Testis (tissue), 3 donors: ENCODE measurements around the gene KRTAP10-8. TPM values are rescaled to one million over a fixed set of nuclear protein-coding genes. Genes with fewer than 3 reads are reported as not detected.
"Not testable (repeated sequence)": the region's sequence is repeated elsewhere in the genome, so short reads cannot be mapped to it uniquely, and the experiment has no call there.

Source experiments
- DNase-seq: peaks from one replicate; pipeline ENCODE4 v3.0.0-alpha.2; 2019
- H3K27ac ChIP-seq, 2 donors: fragments of 200-600 bp; sonication (generic); one replicate each; pipeline ENCODE4 v1.5.1; 2019
- H3K27me3 ChIP-seq: fragments of 200-600 bp; sonication (generic); one replicate; pipeline ENCODE4 v1.5.1; 2019
- H3K36me3 ChIP-seq: fragments of 200-600 bp; sonication (generic); one replicate; pipeline ENCODE4 v1.5.1; 2017; ENCODE audit warnings: low read depth; ENCODE audit errors: missing control alignments
- H3K4me1 ChIP-seq: fragments of 200-600 bp; sonication (generic); one replicate; pipeline ENCODE4 v1.5.1; 2019
- H3K4me3 ChIP-seq, 2 donors: fragments of 200-600 bp; sonication (generic); one replicate each; pipeline ENCODE4 v1.5.1; 2017 to 2019
- H3K9me3 ChIP-seq: fragments of 200-600 bp; sonication (generic); one replicate; pipeline ENCODE4 v1.5.1; 2017
- POLR2A ChIP-seq: fragments of 450-650 bp; IDR thresholded peaks from one replicate; pipeline ENCODE4 v1.6.1; 2017; ENCODE audit warnings: antibody characterized with exemption, mild to moderate bottlenecking, moderate library complexity
- WGBS, 2 donors: methylation state at CpG; one replicate each; pipeline ENCODE4 v1.1.5; 2018; 5-methylcytosine and 5-hydroxymethylcytosine counted together
- intact Hi-C: fragments of 100-400 bp; cut with DNase I; formaldehyde crosslinking; loops from one replicate; pipeline ENCODE4 v1.15.1; 2023; ENCODE audit warnings: low total_unique reads
- polyA plus RNA-seq: library from polyadenylated mRNA; stranded (reverse); fragments of 350-450 nt; fragmentation: Illumina TruSeq; extraction: RNeasy Lipid Tissue Mini Kit (QIAGEN cat#74804); gene quantifications from one replicate; pipeline ENCODE4 v1.2.3, GENCODE V29; 2014; ENCODE audit warnings: low read depth, low replicate concordance; ENCODE audit not compliant: insufficient read depth
- total RNA-seq, 2 donors: library from RNA; depleted of rRNA; stranded (reverse); fragments of >200 nt; gene quantifications; one replicate each; pipeline ENCODE4 v1.2.3, GENCODE V29; 2016
- TF ChIP-seq, protein P1 (sequence below), 3 experiments: fragments of 450-650 bp in 2 of 3; fragments of 200-600 bp in 1 of 3; sonication (generic) in 1 of 3; IDR thresholded peaks; one replicate each; pipeline ENCODE4 v1.5.1; 2016 to 2019; ENCODE audit warnings: antibody characterized with exemption in 3 of 3, mild to moderate bottlenecking in 2 of 3, moderate library complexity in 1 of 3

KRTAP10-8 gene
- total and polyA plus RNA-seq, 3 donors from 2014 or later, result not detected

DNA sequence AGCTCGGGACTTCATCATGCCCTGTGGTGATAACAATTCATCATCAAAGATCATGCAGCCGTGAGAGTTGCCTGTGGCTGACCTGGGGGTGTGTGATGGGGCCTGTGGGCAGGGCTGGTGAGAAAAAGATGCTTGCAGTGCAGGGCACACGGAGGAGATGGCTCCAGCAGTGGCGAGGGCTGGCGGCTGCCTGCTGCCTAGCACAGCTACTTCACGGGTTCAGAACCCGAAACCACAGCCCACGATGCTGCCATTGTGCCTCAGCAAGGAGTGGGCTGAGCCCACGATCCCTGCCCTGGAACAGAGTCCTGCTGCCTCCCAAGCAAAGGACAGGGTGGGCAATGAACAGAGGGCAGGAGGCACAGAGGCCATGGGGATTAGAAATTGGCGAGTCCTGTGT lies 14.4 kb downstream of the KRTAP10-8 start:
- H3K9me3 ChIP-seq, result no peaks in the 10 kb centered on the region
- no peak overlapping the region for H3K4me3 ChIP-seq
- no peaks in the 10 kb centered on the region for H3K36me3 ChIP-seq
- no peak overlapping the region for H3K27ac ChIP-seq
- 79 to 83% methylated on average over 10 of the region's 10 CpGs for WGBS, 2 donors
- TF ChIP-seq, protein P1, sequence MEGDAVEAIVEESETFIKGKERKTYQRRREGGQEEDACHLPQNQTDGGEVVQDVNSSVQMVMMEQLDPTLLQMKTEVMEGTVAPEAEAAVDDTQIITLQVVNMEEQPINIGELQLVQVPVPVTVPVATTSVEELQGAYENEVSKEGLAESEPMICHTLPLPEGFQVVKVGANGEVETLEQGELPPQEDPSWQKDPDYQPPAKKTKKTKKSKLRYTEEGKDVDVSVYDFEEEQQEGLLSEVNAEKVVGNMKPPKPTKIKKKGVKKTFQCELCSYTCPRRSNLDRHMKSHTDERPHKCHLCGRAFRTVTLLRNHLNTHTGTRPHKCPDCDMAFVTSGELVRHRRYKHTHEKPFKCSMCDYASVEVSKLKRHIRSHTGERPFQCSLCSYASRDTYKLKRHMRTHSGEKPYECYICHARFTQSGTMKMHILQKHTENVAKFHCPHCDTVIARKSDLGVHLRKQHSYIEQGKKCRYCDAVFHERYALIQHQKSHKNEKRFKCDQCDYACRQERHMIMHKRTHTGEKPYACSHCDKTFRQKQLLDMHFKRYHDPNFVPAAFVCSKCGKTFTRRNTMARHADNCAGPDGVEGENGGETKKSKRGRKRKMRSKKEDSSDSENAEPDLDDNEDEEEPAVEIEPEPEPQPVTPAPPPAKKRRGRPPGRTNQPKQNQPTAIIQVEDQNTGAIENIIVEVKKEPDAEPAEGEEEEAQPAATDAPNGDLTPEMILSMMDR (IDR thresholded peaks at IDR 0.05), result no peak
- no peak for TF ChIP-seq POLR2A
- peak; percentile 4 for DNase-seq
- intact Hi-C loops, result no loop called here
- no peaks in the 10 kb centered on the region for H3K4me1 ChIP-seq
- H3K27me3 ChIP-seq, result no peaks in the 10 kb centered on the region

DNA sequence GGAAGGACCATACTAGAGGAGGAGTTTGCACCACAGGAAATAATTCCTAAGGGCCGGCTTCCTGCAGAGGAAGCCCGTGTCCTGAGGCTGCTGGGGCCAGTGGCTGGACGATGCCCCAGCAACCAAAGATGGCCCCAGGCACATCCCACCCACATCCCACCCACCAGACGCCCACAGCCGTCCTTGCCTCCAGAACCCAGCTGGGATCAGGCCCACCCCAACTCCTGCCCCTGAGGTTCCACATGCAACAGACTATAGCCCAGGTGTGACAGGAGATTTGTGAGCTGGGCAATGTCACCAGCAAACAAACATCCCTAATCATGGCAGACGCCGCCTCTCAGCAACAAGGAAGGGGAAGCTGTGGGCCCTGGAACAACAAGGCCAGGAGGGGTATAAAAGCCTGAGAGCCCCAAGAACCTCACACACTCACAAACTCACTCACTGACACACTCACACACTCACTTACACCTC lies 14.8 kb downstream of the KRTAP10-8 start, which contains the start of gene KRTAP10-9:
Gene KRTAP10-9, plus strand, starts transcription at position 421 of the 471 bp plus-strand sequence. CDS start 79 bp downstream, outside the sequence.
- TF ChIP-seq, protein P1 (IDR thresholded peaks at IDR 0.05), result no peak
- no peak for TF ChIP-seq POLR2A
- no peak within 1 kb of the TSS for H3K4me3 ChIP-seq
- no peak within 1 kb of the TSS for H3K27ac ChIP-seq
- WGBS, 2 donors, result 44 to 68% methylated on average over 2 to 7 of the region's 7 CpGs
- no peaks in the 10 kb centered on the region for H3K36me3 ChIP-seq
- peak; percentile 2 for DNase-seq
- intact Hi-C loops, result no loop called here
- no peaks in the 10 kb centered on the region for H3K27me3 ChIP-seq
- H3K4me1 ChIP-seq, result no peaks in the 10 kb centered on the region
- no peaks in the 10 kb centered on the region for H3K9me3 ChIP-seq

DNA sequence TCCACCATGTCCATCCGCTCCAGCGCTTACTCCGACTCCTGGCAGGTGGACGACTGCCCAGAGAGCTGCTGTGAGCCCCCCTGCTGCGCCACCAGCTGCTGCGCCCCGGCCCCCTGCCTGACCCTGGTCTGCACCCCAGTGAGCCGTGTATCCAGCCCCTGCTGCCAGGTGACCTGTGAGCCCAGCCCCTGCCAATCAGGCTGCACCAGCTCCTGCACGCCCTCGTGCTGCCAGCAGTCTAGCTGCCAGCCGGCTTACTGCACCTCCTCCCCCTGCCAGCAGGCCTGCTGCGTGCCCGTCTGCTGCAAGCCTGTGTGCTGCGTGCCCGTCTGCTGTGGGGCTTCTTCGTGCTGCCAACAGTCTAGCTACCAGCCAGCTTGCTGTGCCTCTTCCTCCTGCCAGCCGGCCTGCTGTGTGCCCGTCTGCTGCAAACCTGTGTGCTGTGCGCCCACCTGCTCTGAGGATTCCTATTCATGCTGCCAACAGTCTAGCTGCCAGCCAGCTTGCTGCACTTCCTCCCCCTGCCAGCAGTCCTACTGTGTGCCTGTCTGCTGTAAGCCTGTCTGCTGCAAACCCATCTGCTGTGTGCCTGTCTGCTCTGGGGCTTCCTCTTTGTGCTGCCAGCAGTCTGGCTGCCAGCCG lies 15.4 kb downstream of the KRTAP10-8 start:
- H3K4me1 ChIP-seq, H3K27me3 ChIP-seq, DNase-seq, H3K4me3 ChIP-seq, H3K27ac ChIP-seq, H3K9me3 ChIP-seq, H3K36me3 ChIP-seq, intact Hi-C loops: not testable (repeated sequence)
- WGBS, 2 donors, result 84 to 88% methylated on average over 14 to 18 of the region's 20 CpGs

DNA sequence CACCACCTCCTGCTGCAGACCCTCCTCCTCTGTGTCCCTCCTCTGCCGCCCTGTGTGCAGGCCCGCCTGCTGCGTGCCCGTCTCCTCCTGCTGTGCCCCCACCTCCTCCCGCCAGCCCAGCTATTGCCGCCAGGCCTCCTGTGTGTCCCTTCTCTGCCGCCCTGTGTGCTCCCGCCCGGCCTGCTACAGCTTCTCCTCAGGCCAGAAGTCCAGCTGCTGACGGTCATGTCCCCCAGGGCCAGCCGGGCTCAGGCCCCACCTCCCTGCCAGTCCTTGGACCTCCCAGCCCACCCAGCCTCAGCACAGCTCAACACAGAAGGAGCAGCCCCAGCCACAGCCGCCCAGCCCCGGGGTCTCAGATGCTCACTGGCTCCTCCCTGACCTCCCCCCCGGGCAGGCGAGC lies 16.0 kb downstream of the KRTAP10-8 start:
- H3K9me3 ChIP-seq, H3K4me1 ChIP-seq, intact Hi-C loops, H3K27me3 ChIP-seq, H3K4me3 ChIP-seq, DNase-seq, H3K36me3 ChIP-seq, H3K27ac ChIP-seq: not testable (repeated sequence)
- WGBS, 2 donors, result 48 to 52% methylated on average over 9 to 10 of the region's 15 CpGs

DNA sequence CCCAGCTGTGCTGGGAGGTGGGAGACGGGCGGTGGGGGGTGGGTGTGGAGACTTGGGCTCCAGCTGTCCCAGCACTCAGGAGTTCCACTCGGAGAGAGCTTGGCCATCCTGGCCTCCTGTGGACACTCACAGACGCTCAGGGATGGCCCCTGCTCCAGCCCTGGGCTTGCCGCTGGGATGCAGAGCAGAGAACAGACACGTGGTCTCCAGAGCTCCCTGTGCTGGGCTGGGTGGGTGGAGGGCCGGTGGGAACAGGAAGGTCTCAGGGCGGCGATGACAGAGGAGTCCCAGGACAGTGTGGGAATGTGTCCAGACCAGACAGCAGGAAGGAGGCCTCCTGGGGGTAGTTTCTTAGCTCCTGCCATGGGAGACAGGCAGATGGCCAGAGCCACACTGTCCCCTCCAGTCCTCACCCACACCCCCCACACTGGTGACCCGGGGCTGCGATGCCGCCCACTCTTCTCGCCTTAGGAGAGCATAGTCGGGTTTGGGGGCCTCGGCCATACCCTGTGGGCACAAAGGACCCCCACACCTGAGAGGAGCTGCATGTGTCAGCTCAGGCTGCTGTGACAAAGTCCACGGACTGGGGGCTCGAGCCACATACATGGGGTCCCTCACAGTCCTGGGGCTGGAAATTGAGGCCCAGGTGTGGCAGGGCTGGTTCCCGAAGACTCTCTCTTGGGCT lies 17.0 kb downstream of the KRTAP10-8 start:
- DNase-seq, result no peak
- Histone ChIP-seq H3K27ac (no peak overlapping the region), H3K36me3 (no peaks in the 10 kb centered on the region), H3K27me3 (no peaks in the 10 kb centered on the region), H3K4me1 (no peaks in the 10 kb centered on the region), H3K4me3 (no peak overlapping the region), H3K9me3 (no peaks in the 10 kb centered on the region)
- TF ChIP-seq POLR2A, result no peak
- TF ChIP-seq, protein P1 (IDR thresholded peaks at IDR 0.05), result no peak
- intact Hi-C loops, result no loop called here
- WGBS, 2 donors, result 78 to 89% methylated on average over 10 to 16 of the region's 18 CpGs
